ENCODE results near the gene GABARAP. TPM values are rescaled to one million over a fixed set of nuclear protein-coding genes. Genes with fewer than 3 reads are reported as not detected.

The GABARAP gene
- polyA plus RNA-seq, 1 donor from 2014 or later: 384 TPM

DNA sequence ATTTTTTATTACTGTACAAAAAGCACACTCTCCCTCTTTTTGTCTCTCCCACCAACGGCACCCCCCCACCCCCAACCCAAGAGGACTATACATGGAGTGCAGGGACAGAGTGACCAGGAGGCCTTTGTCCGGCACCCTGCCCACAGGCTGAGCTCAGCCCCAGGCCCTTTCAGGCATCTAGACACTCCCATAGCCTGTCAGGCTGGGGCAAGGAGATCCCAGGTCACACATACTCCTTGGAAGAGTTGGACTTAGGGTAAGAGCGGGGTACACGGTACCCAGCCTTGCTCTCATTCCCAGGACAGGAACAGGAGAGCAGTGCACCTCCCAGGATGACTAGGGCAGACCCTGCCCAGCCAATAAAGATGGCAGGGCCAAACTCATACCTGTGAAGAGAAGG, 17.9 kb upstream of the GABARAP start:
- no peak overlapping the region for H3K9ac ChIP-seq (ENCODE audit: low read length)
- no peaks in the 10 kb centered on the region for H3F3A ChIP-seq (ENCODE audit: insufficient read depth, low read length, poor library complexity, severe bottlenecking)
- H3K4me2 ChIP-seq (ENCODE audit: low read length): no peak overlapping the region
- H3K27me3 ChIP-seq (ENCODE audit: insufficient read depth, low read depth, low read length): peaks cover 56% of the 10 kb centered on the region
- no peak overlapping the region for H3K4me3 ChIP-seq (ENCODE audit: low read length)
- peaks cover 4% of the 10 kb centered on the region for H3K36me3 ChIP-seq (ENCODE audit: insufficient read depth, low read length)
- no peak overlapping the region for H2AFZ ChIP-seq (ENCODE audit: low read depth, low read length)
- TF ChIP-seq POLR2AphosphoS5 (IDR thresholded peaks at IDR 0.05) (no peak), SMC3 (conservative IDR thresholded peaks at IDR 0.05; ENCODE audit: poor library complexity) (no peak), EP300 (conservative IDR thresholded peaks at IDR 0.05; ENCODE audit: poor library complexity, severe bottlenecking) (no peak), TAF1 (IDR thresholded peaks at IDR 0.05; ENCODE audit: low read depth) (no peak), EZH2 (IDR thresholded peaks at IDR 0.05; ENCODE audit: borderline replicate concordance, insufficient read depth, low read length, poor library complexity, severe bottlenecking) (no peak), RAD21 (conservative IDR thresholded peaks at IDR 0.05) (no peak), MXI1 (conservative IDR thresholded peaks at IDR 0.05; ENCODE audit: poor library complexity, severe bottlenecking) (no peak)
- TF ChIP-seq, protein P1, sequence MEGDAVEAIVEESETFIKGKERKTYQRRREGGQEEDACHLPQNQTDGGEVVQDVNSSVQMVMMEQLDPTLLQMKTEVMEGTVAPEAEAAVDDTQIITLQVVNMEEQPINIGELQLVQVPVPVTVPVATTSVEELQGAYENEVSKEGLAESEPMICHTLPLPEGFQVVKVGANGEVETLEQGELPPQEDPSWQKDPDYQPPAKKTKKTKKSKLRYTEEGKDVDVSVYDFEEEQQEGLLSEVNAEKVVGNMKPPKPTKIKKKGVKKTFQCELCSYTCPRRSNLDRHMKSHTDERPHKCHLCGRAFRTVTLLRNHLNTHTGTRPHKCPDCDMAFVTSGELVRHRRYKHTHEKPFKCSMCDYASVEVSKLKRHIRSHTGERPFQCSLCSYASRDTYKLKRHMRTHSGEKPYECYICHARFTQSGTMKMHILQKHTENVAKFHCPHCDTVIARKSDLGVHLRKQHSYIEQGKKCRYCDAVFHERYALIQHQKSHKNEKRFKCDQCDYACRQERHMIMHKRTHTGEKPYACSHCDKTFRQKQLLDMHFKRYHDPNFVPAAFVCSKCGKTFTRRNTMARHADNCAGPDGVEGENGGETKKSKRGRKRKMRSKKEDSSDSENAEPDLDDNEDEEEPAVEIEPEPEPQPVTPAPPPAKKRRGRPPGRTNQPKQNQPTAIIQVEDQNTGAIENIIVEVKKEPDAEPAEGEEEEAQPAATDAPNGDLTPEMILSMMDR (IDR thresholded peaks at IDR 0.05; ENCODE audit: poor library complexity, severe bottlenecking): no peak
- TF ChIP-seq, protein P2, sequence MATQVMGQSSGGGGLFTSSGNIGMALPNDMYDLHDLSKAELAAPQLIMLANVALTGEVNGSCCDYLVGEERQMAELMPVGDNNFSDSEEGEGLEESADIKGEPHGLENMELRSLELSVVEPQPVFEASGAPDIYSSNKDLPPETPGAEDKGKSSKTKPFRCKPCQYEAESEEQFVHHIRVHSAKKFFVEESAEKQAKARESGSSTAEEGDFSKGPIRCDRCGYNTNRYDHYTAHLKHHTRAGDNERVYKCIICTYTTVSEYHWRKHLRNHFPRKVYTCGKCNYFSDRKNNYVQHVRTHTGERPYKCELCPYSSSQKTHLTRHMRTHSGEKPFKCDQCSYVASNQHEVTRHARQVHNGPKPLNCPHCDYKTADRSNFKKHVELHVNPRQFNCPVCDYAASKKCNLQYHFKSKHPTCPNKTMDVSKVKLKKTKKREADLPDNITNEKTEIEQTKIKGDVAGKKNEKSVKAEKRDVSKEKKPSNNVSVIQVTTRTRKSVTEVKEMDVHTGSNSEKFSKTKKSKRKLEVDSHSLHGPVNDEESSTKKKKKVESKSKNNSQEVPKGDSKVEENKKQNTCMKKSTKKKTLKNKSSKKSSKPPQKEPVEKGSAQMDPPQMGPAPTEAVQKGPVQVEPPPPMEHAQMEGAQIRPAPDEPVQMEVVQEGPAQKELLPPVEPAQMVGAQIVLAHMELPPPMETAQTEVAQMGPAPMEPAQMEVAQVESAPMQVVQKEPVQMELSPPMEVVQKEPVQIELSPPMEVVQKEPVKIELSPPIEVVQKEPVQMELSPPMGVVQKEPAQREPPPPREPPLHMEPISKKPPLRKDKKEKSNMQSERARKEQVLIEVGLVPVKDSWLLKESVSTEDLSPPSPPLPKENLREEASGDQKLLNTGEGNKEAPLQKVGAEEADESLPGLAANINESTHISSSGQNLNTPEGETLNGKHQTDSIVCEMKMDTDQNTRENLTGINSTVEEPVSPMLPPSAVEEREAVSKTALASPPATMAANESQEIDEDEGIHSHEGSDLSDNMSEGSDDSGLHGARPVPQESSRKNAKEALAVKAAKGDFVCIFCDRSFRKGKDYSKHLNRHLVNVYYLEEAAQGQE (IDR thresholded peaks at IDR 0.05; ENCODE audit: borderline replicate concordance): no peak
- H4K20me1 ChIP-seq (ENCODE audit: insufficient read depth): no peaks in the 10 kb centered on the region
- no peaks in the 10 kb centered on the region for H3K9me2 ChIP-seq (ENCODE audit: insufficient read depth, low read length)
- no peaks in the 10 kb centered on the region for H3K79me2 ChIP-seq (replicated peaks; ENCODE audit: insufficient read depth, low read length)
- H3K9me3 ChIP-seq (ENCODE audit: low read length): no peaks in the 10 kb centered on the region
- no peak overlapping the region for H3K27ac ChIP-seq (ENCODE audit: low read length)

DNA sequence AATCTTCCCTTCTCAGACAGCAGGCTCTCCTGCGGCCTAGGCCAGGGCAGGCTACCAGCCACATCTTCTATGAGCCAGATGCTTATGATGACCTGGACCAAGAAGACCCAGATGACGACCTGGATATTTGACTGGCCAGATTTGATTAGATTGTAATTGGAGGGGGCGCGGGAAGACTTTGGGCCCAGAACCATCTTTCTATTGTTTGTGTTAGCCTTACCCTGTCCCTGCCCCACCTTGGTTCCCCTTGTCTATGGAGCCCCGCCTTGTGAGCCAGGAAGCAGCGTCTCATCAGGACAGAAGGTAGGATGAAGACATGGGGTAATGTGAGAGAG, 17.3 kb upstream of the GABARAP start:
- Histone ChIP-seq H3K27me3 (ENCODE audit: insufficient read depth, low read depth, low read length) (peaks cover 56% of the 10 kb centered on the region), H3K9me2 (ENCODE audit: insufficient read depth, low read length) (no peaks in the 10 kb centered on the region), H3F3A (ENCODE audit: insufficient read depth, low read length, poor library complexity, severe bottlenecking) (no peaks in the 10 kb centered on the region), H2AFZ (ENCODE audit: low read depth, low read length) (no peak overlapping the region), H3K79me2 (replicated peaks; ENCODE audit: insufficient read depth, low read length) (no peaks in the 10 kb centered on the region), H3K9me3 (ENCODE audit: low read length) (no peaks in the 10 kb centered on the region), H3K36me3 (ENCODE audit: insufficient read depth, low read length) (peaks cover 4% of the 10 kb centered on the region), H3K4me2 (ENCODE audit: low read length) (no peak overlapping the region), H3K27ac (ENCODE audit: low read length) (no peak overlapping the region), H3K9ac (ENCODE audit: low read length) (no peak overlapping the region), H4K20me1 (ENCODE audit: insufficient read depth) (no peaks in the 10 kb centered on the region), H3K4me3 (ENCODE audit: low read length) (no peak overlapping the region)
- no peak for TF ChIP-seq EP300 (conservative IDR thresholded peaks at IDR 0.05; ENCODE audit: poor library complexity, severe bottlenecking)
